ENCODE results near the gene PRSS8. TPM values are rescaled to one million over a fixed set of nuclear protein-coding genes. Genes with fewer than 3 reads are reported as not detected.
A peak's percentile ranks its signal among the peaks of the same experiment; 100 is the strongest.
"Not testable (repeated sequence)": the region's sequence is repeated elsewhere in the genome, so short reads cannot be mapped to it uniquely, and the experiment has no call there.

The PRSS8 gene
- total RNA-seq, 1 donor from 2014 or later = 3.8 TPM

DNA sequence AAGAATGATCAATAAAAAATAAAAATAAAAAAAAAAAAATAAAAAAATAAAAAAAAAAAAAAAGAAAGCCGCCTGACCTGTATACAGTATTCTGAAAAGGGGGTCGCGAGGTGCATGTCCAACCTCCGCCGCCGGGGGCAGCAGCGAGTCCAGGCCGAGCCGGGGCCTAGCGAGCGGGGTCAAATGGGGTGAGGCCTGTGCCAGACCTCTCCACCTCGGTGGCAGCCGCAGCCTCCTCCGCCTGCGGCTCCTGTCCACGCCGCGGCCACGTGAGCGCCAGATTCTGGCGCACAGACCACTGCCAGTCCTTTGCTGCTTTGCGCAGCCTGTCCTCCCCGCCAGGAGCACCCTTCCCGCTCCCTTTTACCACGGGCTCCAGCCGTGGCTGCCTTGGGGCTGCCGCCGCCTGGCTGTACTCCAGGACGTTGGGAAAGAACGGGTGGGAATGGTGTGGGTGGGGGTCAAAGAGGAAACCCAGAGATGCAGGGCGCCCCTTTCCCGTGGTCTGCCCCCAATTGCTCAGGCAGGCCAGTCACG is 29.8 kb downstream of the PRSS8 start:
- DNase-seq (ENCODE audit: low read depth) = peak; percentile 40

DNA sequence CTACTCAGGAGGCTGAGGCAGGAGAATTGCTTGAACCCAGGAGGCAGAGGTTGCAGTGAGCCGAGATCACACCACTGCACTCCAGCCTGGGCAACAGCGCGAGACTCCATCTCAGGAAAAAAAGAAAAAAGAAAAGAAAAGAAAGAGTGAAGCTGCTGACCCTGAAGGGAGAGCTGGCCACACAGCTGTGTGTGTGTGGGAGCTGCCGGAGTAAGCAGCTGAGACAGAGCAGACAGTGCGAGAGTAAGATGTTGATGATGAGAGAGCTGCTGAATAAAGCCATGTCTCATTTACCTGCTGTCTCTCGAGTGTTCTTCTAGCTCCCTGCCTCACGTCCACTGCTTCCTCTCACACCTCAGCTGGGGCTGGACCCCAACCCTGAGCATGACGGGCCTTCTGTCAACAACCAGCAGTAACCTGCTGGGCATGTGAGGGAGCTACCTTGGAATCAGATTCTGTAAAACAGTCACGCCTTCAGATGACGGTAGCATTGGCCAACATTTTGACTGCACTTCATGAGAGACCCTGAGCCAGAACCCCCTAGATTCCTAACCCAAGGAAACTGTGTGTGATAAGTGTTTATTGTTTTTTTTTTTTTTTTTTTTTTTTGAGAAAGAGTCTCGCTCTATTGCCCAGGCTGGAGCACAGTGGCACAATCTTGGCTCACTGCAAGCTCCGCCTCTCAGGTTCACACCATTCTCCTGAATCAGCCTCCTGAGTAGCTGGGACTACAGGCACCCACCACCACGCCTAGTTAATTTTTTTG is 34.5 kb downstream of the PRSS8 start:
- not testable (repeated sequence) for DNase-seq (ENCODE audit: low read depth)

DNA sequence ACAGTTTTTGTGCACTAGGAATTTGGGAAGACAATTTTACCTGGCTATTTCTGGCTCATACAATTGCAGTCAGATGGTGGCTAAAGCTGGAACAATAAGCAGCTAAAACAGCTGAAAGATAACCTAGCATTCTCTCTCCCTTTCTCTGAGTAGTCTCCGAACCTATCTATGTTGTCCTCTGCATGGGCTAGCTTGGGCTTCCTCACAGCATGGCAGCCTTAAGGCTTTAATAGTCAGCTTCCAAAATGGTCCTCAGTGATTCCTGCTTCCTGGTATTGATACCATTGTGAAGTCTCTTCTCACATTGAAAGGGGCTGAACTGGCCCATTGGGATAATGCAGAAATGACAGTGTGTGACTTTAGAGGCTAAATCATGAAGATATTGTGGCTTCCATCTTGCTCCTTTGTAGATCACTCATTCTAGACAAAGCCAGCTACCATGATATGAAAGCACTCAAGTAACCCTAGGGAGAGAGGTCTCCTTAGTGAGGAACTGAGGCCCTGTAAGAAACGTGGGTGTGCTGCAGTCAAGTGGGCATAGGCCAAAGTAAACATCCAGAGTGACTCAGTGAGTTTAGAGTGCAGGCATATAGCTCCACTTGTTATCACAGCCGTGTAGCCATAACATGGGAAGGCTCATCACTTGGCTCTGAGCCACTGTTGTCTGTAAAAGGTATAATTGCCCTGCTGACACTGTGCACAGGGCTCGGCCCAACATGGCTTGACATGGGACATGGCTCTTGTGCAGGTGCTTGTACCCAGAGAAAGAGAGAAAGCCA is 35.5 kb downstream of the PRSS8 start:
- DNase-seq (ENCODE audit: low read depth) = peak; percentile 17

DNA sequence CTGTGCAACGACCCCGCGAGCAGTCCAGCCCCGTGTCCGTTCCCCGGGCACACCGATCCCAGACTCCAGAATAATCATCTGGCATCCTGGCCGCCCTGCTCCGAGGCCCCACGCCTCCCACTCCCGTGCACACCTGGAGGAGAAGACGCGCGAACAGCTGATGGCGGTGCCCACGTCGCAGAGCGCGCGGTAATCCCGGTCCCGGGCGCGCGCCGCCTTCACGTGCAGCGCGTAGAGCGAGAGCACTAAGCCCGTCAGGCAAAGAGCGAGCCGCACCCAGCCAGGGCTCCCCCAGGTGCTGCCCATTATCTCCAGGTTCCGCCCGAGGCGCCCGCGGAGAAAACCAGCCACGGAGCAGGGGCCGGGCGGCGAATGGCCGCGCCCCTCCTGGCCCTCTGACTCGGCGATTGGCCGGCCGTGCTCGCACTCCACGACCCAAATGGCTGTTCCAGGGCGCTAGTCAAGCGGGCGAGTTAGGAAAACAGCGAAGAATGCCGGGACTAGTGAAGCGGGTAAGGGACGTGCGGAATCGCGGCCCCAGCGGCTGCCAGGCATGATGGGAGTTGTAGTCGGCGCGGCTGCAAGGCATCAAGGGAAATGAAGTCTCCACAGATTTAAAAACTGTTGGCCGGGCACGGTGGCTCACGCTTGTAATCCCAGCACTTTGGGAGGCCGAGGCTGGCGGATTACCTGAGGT is 41.0 kb downstream of the PRSS8 start, which contains the start of gene VKORC1:
TSS of gene VKORC1 (minus strand) at position 374 of the 697 bp plus-strand sequence. CDS start at position 306, 68 bp downstream.
- DNase-seq (ENCODE audit: low read depth) = peak; percentile 93

DNA sequence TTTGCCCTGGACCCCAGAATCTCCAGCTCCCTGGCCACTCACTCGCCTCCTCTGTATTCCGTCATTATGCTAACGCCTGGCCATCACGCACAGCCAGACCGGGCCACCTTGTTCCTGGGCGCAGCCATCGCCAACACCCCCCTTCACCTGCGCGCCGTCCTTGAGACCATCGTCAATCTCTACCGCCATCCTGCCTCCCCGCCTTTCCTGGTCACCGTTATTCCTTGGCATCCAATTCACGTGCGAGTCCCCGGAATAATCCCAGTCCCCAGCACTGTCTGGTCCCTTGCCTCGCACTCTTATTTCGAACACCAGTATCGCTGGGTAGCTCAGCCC is 41.5 kb downstream of the PRSS8 start:
- DNase-seq (ENCODE audit: low read depth) = no peak

DNA sequence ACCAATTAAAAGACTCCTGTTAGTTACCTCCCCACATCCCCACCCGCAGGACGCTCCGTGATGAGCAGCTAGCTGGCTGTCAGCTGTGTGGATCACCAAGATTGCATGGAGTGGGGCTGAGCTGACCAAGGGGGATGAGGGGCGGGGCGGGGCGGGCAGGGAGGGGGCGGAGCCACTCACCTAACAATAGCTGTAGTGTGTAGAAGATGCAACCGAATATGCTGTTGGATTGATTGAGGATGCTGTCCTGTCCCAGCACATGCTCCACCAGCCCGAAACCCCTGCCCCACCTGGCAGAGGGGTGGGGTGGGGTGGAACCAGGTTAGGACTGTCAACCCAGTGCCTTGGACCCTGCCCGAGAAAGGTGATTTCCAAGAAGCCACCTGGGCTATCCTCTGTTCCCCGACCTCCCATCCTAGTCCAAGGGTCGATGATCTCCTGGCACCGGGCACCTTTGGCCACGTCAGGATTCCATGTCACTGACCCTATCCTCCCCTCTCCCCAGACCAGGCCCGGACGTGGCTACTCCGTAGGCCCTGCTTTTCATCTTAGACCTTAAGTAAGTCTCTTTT is 42.3 kb downstream of the PRSS8 start:
- no peak for DNase-seq (ENCODE audit: low read depth)

DNA sequence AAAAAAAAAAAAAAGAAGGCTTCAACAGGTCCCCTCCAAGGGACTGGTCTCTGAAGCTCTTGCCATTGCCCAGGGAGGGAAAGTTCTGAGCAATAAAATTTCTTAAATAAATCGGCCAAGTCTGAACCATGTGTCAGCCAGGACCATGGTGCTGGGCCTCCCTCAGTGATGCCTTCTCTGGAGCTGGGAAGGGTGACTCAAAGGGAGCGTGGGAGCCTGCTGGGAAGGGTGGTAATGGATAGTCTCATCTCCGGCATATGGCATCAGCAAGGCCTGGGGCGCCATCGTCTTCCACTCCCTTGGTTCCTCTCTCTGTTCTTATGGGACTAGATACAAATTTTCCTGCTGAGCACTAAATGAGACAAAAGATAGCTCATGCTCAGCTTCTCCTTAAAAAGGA is 43.2 kb downstream of the PRSS8 start:
- no peak for DNase-seq (ENCODE audit: low read depth)

DNA sequence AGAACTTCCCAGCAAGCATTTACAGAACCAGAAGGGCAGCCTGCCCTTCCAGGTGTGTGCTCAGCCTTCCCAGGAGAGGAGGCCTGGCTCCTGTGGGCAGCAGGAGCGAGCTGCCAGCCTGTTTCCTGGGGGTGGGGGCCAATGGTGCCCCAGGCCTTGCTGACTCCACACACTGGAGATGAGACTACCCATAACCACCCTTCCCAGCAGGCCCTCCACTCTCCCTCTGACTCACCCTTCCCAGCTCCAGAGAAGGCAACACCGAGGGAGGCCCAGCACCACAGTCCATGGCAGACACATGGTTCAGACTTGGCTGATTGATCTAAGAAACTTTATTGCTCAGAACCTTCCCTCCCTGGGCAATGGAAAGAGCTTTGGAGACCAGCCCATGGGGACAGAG is 45.0 kb downstream of the PRSS8 start:
- peak; percentile 31 for DNase-seq (ENCODE audit: low read depth)

DNA sequence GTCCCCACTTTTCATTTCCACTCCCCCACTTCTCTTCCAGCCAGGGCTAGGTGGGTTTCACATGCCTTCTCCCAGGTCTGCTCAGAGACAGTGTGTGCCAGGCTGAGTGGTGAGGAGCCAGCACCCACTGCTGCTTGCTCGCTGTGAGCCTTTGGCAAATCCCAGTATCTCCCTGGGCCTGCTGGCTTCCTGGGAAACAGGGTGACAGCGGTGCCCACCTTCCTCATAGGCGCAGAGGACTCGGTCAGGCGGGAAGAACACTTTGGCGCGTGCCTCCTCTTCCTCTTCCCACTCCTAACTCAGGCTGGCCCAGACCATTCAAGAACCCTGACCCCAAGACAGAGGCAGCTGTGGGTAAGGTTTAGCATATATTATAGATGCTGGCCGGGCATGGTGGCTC is 46.3 kb downstream of the PRSS8 start:
- DNase-seq (ENCODE audit: low read depth) = no peak

DNA sequence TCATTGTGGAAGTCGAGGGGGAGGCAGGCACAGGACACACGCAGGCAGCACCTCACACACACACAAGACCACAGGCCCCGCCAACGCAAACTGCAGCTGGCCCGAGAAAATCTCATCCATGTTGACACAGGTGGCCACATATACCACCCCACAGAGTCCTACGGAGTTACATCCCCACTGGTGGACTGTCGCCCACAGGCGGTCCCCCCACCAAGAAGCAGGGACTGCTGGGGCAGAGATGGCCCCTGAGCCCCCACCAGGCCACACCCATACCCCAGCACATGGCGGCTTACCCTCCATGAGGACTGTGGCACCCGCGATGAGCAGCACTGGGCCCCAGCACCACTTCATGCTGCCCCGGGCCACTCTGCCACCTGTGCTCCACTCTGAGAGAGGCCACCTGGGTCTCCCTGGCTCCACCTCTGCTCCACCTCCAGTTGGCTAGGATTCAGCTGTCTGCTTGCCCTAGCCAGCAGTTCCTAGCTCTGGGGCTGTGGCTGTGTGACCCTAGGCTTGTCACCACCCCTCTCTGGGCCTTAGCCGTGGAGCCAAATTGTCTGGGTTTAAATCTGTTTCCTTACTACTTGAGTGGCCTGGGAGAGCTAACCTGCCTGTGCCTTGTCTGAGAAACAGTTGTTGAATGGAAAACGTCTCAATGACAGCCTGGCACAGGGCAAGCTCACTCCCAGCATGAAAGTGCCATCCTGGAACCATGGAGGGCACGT is 46.9 kb downstream of the PRSS8 start, which contains the start of gene PRSS53:
TSS of gene PRSS53 (minus strand) at position 485 of the 725 bp plus-strand sequence. CDS start at position 351, 134 bp downstream.
- DNase-seq (ENCODE audit: low read depth) = no peak

DNA sequence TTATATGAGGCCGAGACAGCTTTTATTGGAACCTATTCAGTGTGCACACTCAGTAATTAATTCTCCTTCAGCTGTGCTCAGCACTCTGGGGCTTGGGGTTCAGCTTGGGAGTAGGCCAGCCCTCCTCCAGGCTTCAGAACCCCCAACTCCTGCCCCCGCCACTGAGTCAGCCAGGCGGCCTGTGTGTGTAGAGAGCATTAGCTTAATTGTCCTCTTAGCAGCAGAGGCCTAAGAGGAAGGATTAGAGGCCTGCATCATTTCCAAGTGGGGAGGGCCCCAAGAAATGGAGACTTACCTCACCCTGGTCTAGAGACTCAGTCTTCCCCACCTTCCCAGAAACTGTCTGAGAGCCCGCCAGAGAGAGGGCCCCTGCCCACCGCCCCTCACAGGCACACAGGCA is 47.6 kb downstream of the PRSS8 start:
- no peak for DNase-seq (ENCODE audit: low read depth)

DNA sequence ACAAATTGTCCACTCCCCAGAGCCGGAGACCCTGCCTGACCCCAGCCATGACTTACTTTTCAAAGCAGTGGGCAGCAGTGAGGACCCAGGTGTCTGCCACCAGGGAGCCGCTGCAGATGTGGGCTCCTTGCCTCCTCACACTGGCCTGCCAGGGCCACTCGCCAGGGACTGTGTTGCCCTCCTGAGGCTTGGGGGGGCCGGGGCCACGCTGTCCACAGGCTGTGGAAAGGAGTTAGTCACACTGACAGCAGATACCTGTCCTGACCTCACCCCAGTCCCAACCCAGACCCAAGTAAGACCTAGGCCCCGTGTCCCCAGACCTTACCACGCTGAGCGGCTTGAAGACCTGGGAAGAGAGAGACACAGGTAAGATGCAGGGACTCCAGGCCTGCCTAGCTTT is 48.0 kb downstream of the PRSS8 start:
- no peak for DNase-seq (ENCODE audit: low read depth)

DNA sequence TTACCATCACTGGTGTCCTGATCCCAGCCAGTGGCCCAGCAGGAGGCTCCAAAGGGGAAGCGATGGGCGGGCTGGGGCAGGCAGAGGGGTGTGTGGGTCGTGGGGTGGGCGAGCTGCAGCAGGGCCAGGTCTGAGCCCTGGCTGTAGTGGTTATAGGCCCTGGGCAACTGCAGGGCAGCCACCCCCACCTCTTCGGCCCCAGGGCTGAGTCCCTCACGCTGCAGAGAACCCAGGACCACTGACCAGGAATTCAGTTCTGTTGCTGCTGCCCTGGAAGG is 49.0 kb downstream of the PRSS8 start:
- no peak for DNase-seq (ENCODE audit: low read depth)

DNA sequence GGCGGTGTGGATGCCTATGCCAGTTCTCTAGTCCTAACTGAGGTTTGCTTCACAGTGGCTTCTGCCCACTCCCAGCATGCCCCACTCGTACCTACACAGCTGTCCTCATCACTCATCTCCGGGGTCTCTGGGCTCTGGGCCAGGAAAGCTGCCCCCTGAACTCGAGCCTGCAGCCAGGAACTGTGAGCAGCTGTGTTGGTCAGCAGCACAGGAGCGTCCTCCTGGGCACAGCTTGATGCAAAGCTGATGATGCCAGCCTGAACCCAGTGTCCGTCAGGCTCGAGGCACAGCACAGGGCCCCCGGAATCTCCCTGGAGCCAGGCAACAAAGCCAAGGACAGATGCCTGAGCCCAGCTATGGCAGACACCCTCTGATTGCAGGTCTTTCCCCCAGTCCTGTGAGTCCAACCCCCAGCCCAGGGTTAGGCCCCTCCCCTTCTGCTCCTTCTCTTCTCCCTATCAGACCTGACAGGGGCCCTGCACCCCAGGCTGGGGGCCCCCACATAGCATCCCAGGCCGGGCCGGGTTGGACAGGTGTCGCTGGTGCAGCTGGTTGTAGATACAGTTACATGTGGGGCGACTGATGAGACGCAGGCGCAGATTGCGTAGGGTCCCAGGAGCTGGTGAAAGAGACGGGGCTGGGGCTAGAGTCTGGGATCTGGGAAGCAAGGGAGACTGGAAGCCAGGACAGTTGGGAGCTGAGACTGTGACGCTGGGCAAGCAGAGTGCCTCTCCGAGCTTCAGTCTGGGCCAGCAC is 49.5 kb downstream of the PRSS8 start:
- DNase-seq (ENCODE audit: low read depth) = no peak

DNA sequence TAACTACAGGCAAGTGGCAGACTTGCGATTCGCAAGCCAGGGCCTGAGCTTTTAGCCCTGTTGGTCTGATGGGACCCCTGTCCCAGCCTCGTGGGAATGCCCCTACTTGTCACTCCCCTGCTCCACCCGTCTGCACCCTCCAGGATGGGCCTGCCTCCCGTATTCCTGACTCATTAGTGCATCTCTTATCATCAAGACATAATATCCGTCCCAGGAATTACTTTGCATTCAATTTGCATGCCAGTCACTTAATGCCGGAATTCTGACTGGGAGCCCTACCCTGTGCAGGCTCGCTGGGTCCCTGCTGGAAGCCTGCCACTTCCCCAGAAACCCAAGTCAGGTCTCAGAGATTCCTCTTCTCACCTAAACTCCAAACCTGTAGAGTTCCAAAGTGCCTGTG is 50.1 kb downstream of the PRSS8 start:
- DNase-seq (ENCODE audit: low read depth) = no peak

DNA sequence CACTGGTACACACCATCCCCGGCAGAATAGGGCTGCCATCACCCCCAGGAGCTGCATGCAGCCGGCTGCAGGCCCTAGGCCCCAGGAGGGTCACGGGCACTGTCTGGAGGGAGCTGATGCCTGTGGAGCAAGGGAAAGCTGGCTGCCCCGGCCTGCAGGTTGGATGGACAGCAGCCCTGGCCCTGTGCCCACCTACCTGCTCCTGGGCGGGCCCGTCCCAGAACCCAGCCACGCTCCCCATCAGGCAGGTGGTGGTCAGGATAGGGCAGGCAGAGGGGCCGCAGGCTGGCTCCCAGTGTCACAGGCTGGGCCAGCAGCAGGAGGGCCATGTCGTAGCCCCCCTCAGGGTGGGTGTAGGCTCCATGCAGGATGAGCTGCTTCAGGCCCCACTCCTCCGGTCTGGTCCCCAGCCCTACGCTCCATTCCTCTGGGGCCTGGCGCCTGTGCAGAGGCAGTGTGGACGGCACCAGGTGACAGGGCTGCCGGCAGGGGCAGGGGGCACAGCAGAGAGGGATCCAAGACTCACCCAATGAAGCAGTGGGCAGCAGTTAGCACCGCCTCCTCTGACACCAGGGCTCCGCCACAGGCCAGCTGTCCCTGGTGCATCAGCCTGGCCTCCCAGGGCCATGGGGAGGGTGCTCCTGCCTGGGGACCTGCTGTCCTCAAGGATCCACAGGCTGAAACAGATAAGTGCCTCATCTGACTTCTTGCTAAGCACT is 50.8 kb downstream of the PRSS8 start:
- no peak for DNase-seq (ENCODE audit: low read depth)

DNA sequence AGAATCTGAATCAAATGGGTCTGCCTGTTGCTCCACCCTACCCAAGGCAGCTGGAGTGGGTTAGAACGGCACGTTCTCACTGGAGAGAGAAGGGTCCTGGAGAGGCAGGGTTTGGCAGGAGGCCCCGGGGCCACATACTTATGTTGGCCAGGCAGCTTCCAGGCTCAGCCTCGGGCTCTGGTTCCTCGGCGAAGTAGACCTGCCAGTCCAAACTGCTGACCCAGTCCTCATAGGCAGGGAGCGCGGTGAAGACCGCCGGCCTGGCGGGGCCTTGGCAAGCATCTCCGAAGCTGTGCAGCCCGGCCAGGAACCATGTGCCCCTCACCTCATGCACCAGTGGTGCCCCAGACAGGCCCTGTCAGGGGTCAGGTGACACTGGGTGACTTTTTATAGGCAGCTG is 51.5 kb downstream of the PRSS8 start:
- DNase-seq (ENCODE audit: low read depth) = no peak

DNA sequence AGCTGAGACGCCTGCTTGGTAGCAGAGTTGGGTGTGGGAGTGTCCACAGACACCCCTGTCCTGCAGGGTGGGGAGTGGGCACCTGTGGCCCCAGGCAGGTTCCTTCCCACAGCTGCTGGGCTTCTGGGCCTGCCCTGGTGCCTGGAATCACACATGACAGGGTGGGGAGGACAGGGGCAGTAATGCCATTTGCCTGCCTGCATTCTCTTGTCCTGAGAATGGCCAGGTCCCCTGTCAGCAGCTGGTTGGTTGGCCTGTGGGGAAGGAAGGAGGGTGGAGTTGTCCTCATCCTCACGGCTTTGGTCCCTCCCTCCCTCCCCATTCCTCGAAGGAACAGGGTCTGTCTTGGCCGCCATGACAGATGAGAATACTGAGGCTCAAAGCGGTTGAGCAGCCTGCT is 52.0 kb downstream of the PRSS8 start:
- DNase-seq (ENCODE audit: low read depth) = no peak

DNA sequence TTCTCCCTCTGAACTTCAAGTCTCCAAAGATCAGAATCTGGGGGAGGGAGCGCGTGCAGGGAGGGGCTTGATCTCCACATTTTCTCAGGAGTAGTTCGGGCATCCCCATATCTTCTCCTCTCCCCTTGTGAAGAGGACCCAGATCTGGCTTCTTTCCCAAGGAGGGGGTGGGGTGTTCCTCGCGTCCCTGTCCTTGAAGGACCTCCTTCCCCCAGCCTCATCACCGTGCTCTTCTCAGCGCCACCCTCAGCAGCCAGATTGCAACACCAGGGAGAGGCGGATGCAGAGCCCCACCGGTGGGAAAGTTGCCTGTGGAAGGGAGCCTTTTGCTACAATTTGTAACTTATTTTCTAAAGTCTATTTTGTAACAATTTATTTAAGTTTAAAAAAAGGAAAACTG is 52.4 kb downstream of the PRSS8 start:
- no peak for DNase-seq (ENCODE audit: low read depth)
